Putamen (tissue), 1 donor: Measurements from ENCODE around the gene PTCH2.
"Not testable (repeated sequence)": the region's sequence is repeated elsewhere in the genome, so short reads cannot be mapped to it uniquely, and the experiment has no call there.

Source experiments
- DNase-seq: peaks from one replicate; pipeline ENCODE4 v3.0.0-alpha.2; 2016; ENCODE audit warnings: low spot score

Gene PTCH2

DNA sequence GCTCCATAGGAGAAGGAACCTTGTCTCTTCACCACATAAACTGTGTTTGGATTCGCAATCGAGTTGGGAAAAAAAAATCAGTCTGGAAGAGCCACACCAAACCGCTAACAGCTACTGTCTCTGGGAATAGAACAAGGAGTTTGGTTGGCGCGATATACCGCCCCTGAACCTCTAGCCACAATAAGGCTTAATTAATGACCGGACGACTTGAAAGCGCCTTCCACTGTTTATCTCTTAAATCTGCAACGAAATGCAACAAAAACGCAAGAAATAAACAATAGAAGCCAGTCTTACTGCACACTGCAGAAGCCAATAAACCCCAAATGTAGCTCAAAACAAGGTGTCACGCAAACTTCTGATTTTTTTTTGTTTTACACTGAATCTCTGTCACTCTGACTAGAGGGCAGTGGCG, 23.9 kb downstream of the PTCH2 start:
- DNase-seq = no peak

DNA sequence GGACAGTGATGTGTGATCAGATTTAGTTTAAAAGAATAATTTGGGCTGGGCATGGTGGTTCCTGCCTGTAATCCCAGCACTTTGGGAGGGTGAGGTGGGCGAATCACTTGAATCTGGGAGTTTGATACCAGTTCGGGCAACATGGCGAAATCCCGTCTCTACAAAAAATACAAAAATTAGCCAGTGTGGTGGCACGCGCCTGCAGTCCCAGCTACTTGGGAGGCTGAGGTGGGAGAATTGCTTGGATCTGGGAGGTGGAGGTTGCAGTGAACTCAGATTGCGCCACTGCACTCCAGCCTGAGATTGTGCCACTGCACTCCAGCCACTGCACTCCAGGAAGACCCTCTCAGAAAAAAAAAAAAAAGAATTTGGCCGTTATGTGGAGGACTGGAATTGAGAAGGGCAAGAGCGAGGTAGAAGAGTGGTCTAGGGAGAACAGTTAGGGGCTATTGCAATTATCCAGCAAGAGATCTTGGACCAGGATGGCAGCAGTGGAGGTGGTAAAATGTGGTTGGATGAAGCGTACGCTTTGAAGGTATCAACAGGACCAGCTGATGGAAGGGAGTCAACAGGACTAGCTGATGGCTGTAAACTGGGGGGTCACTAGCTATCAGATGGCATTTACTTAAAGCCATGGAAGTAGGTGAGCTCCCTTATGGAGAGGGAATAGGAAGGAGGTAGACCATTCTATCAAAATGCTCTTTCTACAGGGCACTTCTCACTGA, 25.1 kb downstream of the PTCH2 start:
- no peak for DNase-seq

DNA sequence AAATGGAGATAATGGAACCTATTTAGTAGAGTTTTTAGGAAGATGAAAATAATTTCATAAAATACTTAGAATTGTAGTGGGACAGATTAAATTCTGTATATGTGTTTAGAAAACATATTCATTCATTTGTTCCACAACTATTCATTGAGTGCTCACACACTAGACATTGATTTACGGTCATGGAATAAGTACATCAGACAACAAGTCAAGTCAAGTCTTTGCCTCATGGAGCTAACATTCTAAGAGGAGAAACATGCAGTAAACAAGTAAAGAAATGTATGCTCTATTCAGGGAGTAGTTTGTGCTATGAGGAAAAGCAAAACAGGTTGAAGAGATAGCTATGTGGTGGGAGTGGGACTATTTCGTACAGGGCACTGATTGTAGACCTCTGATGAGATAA, 25.7 kb downstream of the PTCH2 start:
- DNase-seq = no peak

DNA sequence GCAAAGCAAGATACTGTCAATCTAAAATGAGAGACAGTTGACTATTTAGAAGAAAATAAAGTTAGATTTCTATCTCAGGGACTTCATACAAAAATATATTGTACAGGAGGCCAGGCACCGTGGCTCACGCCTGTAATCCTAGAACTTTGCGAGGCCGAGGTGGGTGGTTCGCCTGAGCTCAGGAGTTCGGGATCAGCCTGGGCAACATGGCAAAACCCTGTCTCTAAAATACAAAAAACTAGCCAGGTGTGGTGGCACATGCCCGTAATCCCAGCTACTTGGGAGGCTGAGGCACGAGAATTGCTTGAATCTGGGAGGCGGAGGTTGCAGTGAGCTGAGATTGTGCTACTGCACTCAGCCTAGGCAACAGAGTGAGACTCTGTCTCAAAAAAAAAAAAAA, 27.1 kb downstream of the PTCH2 start:
- not testable (repeated sequence) for DNase-seq

DNA sequence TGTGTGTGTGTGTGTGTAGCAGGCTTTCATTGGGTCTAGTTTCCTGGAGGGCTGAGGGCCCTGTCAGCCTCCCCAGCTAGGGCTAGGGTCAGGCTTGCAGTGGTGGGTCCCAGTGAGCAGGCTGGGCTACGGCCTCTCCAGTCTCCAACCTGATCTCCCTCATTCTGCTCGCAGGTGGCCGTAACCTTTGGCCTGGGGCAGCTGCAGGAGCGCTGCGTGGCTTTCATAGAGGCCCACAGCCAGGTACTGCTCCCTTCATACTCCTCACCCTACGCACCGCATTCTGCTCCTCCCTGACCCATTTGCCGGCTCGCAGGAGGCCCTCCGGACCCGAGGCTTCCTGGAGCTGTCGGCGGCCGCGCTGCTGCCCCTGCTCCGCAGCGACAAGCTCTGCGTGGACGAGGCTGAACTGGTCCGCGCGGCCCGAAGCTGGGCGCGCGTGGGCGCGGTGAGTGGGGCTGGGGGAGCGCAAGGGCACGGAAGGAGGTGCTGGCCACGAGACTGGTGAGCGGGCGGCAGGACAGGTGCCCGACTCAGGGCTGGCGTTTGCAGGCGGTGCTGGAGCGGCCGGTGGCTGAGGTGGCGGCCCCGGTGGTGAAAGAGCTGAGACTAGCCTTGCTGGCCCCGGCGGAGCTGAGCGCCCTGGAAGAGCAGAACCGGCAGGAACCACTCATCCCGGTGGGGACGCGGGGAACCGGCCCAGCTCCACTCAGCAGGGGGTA, 30.1 kb downstream of the PTCH2 start:
- no peak for DNase-seq

DNA sequence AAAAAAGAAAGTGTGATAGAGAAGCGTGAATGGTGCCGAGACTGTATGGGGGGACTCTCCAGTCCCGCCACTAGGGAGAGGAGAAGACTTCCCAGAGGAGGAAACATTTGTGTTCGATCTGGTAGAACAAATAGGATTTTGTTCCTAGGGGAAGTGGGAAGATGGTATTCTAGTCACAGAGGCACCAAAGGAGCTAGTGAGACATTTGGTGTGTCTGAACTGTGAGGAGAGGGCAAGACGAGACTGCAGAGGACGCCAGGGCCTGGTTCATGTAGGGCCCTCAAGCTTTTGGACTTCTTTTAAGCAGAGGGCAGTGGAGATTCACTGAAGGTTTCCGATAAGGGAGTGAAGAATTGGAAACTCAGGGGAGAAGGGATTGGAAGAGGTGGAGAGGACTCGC, 31.8 kb downstream of the PTCH2 start:
- no peak for DNase-seq

DNA sequence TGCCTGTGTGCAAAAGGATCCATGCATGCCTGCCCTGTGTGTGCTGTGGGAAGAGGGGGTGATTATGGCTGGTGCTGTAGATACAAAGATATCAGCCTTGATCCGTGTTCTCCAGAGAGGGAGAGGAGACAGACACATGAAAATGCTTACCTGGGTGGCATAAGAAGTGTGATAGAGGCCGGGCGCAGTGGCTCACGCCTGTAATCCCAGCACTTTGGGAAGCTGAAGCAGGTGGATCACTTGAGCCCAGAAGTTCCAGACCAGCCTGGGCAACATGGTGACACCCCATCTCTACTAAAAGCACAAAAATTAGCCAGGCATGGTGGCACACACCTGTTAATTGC, 32.3 kb downstream of the PTCH2 start:
- not testable (repeated sequence) for DNase-seq

DNA sequence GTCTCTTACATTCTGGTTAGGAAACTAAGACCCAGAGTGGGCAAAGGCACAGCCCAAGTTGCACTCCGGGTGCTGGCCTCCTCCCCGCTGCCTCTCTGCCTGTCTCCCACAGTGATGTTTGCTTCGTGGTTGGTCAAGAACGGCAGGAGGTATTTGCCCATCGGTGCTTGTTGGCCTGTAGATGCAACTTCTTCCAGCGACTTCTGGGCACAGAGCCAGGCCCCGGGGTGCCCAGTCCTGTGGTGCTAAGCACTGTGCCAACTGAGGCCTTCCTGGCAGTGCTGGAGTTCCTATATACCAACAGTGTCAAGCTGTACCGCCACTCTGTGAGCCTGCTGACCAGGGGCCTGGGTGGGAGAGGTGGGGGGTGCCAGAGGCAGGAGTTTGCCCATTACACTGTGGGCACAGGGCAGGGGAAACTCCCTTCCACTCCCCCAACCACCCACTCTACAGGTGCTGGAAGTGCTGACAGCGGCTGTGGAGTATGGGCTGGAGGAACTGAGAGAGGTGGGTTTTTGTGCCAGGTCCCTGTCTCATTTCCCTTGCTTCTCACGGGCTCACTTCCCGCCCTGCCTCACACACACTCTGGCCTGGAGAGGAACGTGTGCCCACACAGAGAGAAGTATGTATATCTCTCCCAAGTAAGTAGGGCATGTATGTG, 32.8 kb downstream of the PTCH2 start:
- peak; percentile 45 for DNase-seq

DNA sequence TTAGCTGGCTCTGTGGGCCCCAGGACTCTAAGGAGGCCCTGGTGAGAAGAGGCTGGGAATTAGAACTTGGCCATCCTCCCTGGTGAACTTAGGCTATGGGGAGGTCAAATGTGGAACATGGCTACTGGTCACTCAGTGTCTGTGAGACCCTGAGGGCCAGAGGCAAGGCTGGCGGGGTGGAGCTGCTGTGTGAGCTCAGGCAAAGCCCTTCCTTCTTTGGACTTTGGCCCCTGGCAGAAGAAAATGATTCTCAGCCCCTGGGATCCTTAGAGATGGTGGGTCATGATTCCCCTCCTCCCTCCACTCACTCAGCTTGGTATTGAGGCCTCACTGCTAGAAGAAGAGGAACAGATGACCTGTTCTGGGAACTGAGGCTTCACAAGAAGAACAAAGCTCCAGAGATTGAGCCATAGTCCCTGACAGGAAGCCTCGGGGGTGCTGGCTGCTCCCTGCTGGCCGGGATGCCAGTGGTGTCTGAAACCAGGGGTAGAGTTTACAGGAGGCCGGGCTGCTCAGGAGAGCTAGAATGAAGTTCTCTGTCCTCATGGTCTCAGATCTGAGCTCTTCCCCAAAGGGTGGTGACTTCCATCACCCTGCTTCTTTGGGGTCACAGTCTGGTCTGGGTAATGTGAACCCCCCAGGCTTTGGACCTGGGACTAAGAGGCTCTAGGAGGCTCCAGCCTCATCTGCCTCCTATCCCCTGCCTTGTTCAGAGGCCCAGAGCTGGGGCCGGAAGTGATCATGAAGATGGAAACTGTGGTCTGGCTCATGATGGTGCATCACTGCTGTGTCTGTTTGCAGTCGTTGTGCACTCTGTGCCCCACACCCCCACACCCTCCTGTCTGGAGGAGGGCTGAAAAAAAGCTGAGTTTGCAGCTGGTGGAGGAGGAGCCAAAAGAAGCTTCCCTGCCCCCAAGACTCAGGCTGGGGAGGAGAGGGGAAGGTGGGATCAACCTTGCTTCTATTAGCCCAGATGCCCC, 33.8 kb downstream of the PTCH2 start:
- no peak for DNase-seq

DNA sequence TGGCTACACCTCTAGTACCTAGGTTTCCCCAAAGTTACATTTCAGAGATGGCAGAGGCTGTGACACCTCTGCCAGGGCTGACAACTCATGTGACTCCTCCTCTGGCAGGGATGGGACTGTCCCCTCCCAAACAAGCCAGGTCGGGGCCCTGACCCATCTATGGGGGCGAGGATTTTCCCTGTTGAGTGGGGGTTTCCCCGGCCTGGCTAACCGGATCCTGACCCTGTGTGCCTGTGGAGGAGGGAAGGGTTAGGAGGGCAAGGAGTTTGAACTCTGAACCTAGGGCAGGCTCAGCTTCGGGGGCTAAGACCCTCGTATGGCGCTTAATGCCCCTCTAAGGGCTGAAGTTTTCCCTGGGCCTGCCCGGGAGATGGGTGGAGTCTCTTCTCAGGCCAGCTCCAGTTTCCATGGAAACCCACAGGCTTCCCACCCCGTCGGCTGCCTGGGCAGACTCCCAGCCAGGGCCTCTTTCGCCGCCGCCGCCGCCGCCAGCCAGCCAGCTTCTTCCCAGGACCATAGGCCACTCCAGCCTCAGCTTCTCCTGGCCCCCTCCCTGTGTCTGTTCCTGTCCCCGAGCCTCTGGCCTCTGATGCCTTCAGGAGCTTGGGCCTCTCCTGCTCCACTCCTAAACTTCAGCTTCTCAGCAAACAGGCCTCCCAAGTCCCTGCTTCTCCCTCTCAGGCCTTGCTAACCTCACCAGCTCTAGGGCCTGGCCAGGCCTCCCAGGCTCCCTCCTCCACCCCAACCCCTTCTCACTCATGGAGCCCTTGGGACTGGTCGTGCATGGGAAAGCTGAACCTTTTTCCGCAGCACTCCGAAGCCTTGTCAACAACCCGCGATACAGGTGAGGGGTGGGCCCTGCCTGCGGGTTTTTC, 34.8 kb downstream of the PTCH2 start, which contains the start of gene BTBD19:
Gene BTBD19, plus strand, starts transcription at position 461 of the 875 bp plus-strand sequence. Its CDS starts 298 bp downstream, at position 759.
- peak; percentile 73 for DNase-seq

DNA sequence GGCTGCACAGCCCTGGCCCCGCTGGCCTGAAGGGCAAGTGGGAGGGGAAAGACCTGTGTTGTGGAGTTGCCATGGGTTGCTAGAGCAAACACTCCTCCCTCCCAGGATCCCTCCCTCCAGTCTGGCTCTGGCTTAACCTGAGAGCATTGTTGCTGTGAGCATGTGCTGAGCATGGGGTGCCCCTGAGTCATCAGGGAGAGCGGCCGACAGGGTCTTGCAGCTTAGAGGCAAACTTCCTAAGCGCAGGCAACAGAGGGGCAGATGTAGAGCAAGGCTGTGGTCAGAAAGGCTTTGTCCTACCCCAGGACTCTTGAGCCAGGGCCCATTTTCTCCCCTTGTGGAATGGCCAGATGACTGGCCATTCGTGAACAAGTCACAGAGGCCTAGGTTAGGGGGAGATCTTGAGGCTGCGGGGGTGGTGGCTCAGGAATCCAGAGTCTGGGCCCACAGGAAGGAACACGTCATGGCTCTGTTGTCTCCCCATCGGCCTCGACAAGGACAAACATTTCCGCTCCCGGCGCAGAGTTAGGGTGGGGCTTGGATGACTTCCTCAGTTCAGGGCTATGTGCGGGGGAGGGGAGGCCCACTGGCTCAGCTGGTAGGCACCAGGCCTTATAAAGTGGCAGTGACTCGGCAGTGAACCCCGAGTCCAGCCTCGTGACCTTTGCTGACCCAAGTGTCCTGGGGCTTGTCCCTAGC, 35.5 kb downstream of the PTCH2 start:
- peak; percentile 77 for DNase-seq

DNA sequence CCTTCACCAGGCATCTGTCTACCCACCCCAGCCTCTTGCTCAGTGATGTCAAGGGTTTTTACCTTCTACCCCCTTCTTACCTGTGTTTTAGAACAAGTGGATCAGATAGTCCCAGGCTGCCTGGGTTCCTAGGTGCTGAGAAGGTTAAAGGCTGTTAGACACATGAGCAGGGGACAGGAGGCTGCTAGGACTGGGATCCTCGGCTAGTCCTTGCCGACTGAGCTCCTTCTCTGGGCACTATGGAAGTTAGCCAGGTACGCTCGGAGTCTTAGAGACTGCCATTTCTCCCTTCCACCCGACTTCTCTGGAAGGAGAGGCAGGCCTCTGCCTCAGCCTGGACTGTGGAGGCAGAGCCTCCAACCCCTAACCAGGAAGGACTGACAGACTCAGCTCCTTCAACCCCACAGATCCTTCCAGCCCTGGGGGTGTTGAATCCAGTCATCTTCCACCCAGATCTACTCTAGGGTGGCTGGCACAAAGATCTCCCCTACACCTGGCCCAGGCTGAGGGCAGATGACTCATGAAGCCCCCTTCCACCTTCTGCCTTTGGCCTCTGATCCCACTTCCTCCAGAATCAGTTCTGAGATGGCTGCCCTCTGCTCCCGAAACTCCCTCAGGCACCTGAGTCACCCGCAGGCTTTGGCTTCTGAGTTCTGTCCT, 36.2 kb downstream of the PTCH2 start, which contains the start of gene DYNLT4:
Gene DYNLT4, minus strand, starts transcription at position 648 of the 660 bp plus-strand sequence. CDS start 683 bp downstream, outside the sequence.
- DNase-seq = no peak

DNA sequence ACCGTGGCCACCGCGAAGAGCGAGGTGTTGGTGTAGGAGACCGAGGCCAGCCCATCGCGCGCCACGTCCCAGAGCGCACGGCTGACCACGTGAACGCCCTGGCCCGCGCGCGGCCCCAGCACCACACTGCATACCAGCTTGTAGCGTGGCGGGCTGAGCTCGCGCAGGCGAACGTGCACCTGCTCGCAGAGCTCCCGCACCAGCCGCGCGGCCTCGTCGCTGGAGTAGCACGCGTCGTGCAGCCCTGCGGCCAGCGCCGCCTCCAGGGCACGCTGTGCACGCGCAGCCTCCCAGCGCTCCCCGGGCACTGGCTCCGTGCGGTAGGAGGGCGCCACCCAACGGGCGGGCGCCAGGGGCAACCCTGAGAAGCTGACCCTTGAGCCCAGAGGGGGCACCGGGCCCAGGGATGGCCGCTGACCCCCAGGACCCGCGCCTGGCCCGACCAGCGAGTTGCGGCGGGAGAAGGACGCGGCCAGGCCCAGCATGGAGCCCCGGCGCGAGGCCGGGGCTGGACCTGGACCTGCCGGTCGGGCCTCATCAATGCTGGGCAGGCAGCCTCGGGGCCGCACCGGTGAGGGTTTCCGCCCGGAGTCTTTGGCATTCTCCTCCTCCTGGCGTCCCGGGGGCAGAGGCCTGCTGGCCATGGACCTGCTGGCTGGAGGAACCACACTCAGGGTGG, 36.9 kb downstream of the PTCH2 start:
- no peak for DNase-seq

DNA sequence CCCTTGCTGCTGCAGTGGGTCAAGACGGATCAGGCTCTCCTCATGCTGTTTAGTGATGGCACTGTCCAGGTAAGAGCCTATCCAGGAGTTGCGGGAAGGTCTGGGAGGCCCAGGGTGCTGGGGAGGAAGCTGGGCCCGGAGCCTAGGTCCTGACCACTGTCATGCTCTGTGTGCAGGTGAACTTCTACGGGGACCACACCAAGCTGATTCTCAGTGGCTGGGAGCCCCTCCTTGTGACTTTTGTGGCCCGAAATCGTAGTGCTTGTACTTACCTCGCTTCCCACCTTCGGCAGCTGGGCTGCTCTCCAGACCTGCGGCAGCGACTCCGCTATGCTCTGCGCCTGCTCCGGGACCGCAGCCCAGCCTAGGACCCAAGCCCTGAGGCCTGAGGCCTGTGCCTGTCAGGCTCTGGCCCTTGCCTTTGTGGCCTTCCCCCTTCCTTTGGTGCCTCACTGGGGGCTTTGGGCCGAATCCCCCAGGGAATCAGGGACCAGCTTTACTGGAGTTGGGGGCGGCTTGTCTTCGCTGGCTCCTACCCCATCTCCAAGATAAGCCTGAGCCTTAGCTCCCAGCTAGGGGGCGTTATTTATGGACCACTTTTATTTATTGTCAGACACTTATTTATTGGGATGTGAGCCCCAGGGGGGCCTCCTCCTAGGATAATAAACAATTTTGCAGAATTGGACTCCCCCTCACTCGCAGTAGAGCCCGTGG, 37.6 kb downstream of the PTCH2 start:
- DNase-seq = no peak

DNA sequence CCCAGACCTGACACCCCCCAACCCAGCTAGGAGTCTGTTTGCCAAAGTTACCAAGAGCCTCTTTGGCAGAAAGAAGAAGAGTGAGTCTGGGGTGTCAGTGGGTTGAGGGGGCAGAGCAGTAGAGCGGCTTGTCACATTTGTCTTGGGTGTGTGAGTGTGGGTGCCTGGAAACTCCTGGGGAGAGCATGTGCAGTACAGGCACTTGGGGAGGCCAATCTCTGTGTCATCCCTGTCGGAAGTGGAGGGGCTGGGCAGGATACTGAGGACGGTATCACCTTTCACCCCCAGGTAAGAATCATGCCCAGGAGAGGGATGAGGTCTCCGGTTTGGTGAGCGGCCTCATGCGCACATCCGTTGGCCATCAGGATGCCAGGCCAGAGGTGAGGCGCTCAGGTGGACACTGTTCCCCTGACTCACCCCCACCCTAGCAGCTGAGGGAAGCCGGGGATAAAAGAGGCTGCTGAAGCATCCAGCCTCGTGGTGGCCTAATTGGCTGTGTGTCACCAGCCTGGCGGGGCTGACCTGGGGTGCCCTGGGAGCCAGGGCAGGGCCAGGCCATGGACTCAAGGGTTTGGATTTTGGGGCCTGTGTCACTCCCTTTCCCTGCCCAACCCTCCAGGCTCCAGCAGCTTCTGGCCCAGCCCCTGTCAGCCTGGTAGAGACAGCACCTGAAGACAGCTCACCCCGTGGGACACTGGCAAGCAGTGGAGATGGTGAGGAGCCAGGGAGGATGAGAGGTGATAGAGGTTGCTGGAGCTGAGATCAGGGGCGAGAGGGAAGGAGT, 39.5 kb downstream of the PTCH2 start:
- DNase-seq = no peak

DNA sequence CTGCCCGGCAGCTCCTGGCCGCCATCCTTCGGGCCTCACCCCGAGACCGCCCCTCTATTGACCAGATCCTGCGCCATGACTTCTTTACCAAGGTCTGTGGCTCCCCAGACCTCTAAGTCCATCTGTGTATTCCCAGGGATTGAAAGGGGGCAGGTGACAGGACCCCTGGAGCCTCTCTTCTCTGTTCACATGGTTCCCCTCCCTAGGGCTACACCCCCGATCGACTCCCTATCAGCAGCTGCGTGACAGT, 40.1 kb downstream of the PTCH2 start:
- no peak for DNase-seq

DNA sequence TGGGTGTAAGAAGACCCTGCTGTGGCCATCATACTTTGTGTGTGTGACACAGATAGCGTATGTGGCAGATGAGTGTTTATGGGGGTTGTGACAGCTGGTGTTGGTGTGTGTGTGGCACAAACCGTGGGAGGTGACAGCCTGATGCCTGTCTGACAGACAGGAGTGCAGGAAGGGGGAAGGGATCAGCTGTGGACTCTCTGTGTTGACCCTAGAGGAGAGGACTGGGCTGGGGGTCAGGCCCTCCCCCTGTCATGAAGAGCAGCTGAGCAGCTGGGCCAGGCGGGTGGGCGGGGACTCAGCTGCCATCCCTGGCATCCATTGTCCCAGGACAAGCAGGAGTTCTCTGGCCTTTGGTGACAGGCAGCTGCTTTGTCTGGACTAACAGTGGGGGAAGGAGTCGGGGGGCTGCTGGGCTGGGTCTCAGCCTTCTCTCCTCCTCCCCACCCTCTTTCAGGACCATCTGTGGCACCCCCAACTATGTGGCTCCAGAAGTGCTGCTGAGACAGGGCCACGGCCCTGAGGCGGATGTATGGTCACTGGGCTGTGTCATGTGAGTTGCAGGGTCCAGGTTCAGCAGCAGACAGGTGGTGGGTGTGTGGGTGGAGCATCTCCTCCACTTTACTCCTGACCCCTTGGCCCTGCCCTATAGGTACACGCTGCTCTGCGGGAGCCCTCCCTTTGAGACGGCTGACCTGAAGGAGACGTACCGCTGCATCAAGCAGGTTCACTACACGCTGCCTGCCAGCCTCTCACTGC, 40.6 kb downstream of the PTCH2 start:
- no peak for DNase-seq
